GM12864 (cell line): ENCODE data around the gene CUL7.
"Not testable (repeated sequence)": the region's sequence is repeated elsewhere in the genome, so short reads cannot be mapped to it uniquely, and the experiment has no call there.

Experiments used
- DNase-seq: peaks from one replicate; pipeline ENCODE4 v3.0.0-alpha.2; 2011; ENCODE audit warnings: low read depth
- H3K4me3 ChIP-seq: 2 replicates; pipeline ENCODE4 v1.5.1; 2011; ENCODE audit warnings: mild to moderate bottlenecking, low read depth, low read length, control low read depth
- TF ChIP-seq, protein P1 (sequence below): IDR thresholded peaks from 2 replicates; pipeline ENCODE4 v1.5.1; 2011; ENCODE audit warnings: low read depth, mild to moderate bottlenecking, moderate library complexity, low read length, control low read depth, inconsistent platforms; ENCODE audit errors: missing control alignments

The CUL7 gene

GRCh38 chr6:43009124-43009523, 44.5 kb downstream of the CUL7 start:
- H3K4me3 ChIP-seq, result no peak overlapping the region
- TF ChIP-seq, protein P1, sequence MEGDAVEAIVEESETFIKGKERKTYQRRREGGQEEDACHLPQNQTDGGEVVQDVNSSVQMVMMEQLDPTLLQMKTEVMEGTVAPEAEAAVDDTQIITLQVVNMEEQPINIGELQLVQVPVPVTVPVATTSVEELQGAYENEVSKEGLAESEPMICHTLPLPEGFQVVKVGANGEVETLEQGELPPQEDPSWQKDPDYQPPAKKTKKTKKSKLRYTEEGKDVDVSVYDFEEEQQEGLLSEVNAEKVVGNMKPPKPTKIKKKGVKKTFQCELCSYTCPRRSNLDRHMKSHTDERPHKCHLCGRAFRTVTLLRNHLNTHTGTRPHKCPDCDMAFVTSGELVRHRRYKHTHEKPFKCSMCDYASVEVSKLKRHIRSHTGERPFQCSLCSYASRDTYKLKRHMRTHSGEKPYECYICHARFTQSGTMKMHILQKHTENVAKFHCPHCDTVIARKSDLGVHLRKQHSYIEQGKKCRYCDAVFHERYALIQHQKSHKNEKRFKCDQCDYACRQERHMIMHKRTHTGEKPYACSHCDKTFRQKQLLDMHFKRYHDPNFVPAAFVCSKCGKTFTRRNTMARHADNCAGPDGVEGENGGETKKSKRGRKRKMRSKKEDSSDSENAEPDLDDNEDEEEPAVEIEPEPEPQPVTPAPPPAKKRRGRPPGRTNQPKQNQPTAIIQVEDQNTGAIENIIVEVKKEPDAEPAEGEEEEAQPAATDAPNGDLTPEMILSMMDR, result peak; percentile 72
- no peak for DNase-seq

GRCh38 chr6:43007126-43007525, 46.5 kb downstream of the CUL7 start:
- no peak overlapping the region for H3K4me3 ChIP-seq
- no peak for DNase-seq
- TF ChIP-seq, protein P1, result no peak

- TF ChIP-seq, protein P1, result no peak
Measured at GRCh38 chr6:43006251-43006650, 47.4 kb downstream of the CUL7 start.

GRCh38 chr6:43005844-43006243, 47.8 kb downstream of the CUL7 start:
- TF ChIP-seq, protein P1, result no peak
- no peak for DNase-seq

More at GRCh38 chr6:43006251-43006650, 47.4 kb downstream of the CUL7 start:
- no peak for DNase-seq
- H3K4me3 ChIP-seq, result no peak overlapping the region

GRCh38 chr6:43001843-43002242, 51.8 kb downstream of the CUL7 start:
- no peak overlapping the region for H3K4me3 ChIP-seq
- no peak for DNase-seq
- TF ChIP-seq, protein P1, result no peak

More at GRCh38 chr6:43005844-43006243, 47.8 kb downstream of the CUL7 start:
- H3K4me3 ChIP-seq, result no peak overlapping the region

GRCh38 chr6:42998205-42998604, 55.4 kb downstream of the CUL7 start:
- DNase-seq, H3K4me3 ChIP-seq: not testable (repeated sequence)

- no peak overlapping the region for H3K4me3 ChIP-seq
- DNase-seq, result no peak
- TF ChIP-seq, protein P1, result no peak
Measured at GRCh38 chr6:42996513-42996912, 57.1 kb downstream of the CUL7 start.
